Suprapubic skin (tissue), 4 donors: ENCODE results near the gene NTHL1. TPM values are rescaled to one million over a fixed set of nuclear protein-coding genes. Genes with fewer than 3 reads are reported as not detected.
"Not testable (repeated sequence)": the region's sequence is repeated elsewhere in the genome, so short reads cannot be mapped to it uniquely, and the experiment has no call there.

ENCODE experiments used
- DNase-seq, 2 donors: peaks; one replicate each; pipeline ENCODE4 v3.0.0-alpha.2; 2019; ENCODE audit warnings: low spot score in 2 of 2
- H3K27ac ChIP-seq: fragments of 200-600 bp; sonication (generic); one replicate; pipeline ENCODE4 v1.5.1; 2019
- H3K27me3 ChIP-seq: fragments of 200-600 bp; sonication (generic); one replicate; pipeline ENCODE4 v1.5.1; 2019
- H3K36me3 ChIP-seq: fragments of 200-600 bp; sonication (generic); one replicate; pipeline ENCODE4 v1.5.1; 2019
- H3K4me1 ChIP-seq: fragments of 200-600 bp; sonication (generic); one replicate; pipeline ENCODE4 v1.5.1; 2019
- H3K4me3 ChIP-seq: fragments of 200-600 bp; sonication (generic); one replicate; pipeline ENCODE4 v1.5.1; 2019; ENCODE audit warnings: mild to moderate bottlenecking
- H3K9me3 ChIP-seq: fragments of 200-600 bp; sonication (generic); one replicate; pipeline ENCODE4 v1.5.1; 2019
- EP300 ChIP-seq: sonication (generic); formaldehyde crosslinking; IDR thresholded peaks from one replicate; pipeline ENCODE4 v1.6.1; 2017; ENCODE audit warnings: antibody characterized with exemption
- POLR2A ChIP-seq, 2 donors: fragments of 450-650 bp; IDR thresholded peaks; one replicate each; pipeline ENCODE4 v1.6.1; 2017; ENCODE audit warnings: antibody characterized with exemption in 2 of 2, mild to moderate bottlenecking in 2 of 2, moderate library complexity in 2 of 2
- POLR2AphosphoS5 ChIP-seq, 3 donors: sonication (generic); formaldehyde crosslinking; IDR thresholded peaks; one replicate each; pipeline ENCODE4 v1.6.1; 2017; ENCODE audit warnings: antibody characterized with exemption in 3 of 3
- WGBS: methylation state at CpG from one replicate; pipeline ENCODE4 v1.1.5; 2018; 5-methylcytosine and 5-hydroxymethylcytosine counted together
- total RNA-seq, 4 donors: library from RNA; depleted of rRNA; stranded (reverse); fragments of >200 nt; gene quantifications; one replicate each; pipeline ENCODE4 v1.1.0, GENCODE V29; 2016
- TF ChIP-seq, protein P1 (sequence below), 2 donors: fragments of 200-600 bp in 1 of 2; fragments of 450-650 bp in 1 of 2; sonication (generic) in 1 of 2; IDR thresholded peaks; one replicate each; pipeline ENCODE4 v1.5.1; 2016 to 2019; ENCODE audit warnings: antibody characterized with exemption in 2 of 2, mild to moderate bottlenecking in 1 of 2, moderate library complexity in 1 of 2

Gene NTHL1
- total RNA-seq, 4 donors from 2014 or later: 15.9 to 40.5 (median 20.9) TPM

DNA sequence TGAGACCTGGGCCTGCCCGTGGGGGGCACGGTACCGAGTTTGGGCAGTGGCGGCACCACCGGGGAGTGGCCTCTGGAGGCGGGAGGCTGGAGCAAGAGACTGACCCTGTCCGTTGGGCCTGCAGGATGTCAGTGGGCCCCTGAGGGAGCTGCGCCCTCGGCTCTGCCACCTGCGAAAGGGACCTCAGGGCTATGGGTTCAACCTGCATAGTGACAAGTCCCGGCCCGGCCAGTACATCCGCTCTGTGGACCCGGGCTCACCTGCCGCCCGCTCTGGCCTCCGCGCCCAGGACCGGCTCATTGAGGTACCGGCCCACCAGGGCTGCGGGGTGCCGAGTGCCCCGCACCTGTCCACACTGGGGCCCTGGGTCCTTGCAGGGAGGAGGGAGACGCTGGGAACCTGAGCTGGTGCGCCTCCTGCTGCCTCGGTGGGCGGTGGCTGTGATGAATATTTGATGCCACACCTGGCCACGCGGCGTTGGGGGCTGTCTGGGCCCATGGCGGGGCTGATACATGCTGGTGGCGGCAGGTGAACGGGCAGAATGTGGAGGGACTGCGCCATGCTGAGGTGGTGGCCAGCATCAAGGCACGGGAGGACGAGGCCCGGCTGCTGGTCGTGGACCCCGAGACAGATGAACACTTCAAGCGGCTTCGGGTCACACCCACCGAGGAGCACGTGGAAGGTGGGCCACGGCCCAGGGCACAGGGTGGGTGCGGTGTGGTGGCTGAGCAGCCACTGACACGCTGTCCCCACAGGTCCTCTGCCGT is 11.3 kb downstream of the NTHL1 start:
- H3K9me3 ChIP-seq: no peaks in the 10 kb centered on the region
- TF ChIP-seq POLR2AphosphoS5 (IDR thresholded peaks at IDR 0.05) (no peak), EP300 (no peak), POLR2A (IDR thresholded peaks at IDR 0.05) (no peak)
- TF ChIP-seq, protein P1, sequence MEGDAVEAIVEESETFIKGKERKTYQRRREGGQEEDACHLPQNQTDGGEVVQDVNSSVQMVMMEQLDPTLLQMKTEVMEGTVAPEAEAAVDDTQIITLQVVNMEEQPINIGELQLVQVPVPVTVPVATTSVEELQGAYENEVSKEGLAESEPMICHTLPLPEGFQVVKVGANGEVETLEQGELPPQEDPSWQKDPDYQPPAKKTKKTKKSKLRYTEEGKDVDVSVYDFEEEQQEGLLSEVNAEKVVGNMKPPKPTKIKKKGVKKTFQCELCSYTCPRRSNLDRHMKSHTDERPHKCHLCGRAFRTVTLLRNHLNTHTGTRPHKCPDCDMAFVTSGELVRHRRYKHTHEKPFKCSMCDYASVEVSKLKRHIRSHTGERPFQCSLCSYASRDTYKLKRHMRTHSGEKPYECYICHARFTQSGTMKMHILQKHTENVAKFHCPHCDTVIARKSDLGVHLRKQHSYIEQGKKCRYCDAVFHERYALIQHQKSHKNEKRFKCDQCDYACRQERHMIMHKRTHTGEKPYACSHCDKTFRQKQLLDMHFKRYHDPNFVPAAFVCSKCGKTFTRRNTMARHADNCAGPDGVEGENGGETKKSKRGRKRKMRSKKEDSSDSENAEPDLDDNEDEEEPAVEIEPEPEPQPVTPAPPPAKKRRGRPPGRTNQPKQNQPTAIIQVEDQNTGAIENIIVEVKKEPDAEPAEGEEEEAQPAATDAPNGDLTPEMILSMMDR (IDR thresholded peaks at IDR 0.05): no peak
- peaks cover 9% of the 10 kb centered on the region for H3K36me3 ChIP-seq
- no peaks in the 10 kb centered on the region for H3K27me3 ChIP-seq
- DNase-seq: no peak
- peak overlapping the region; percentile 75 for H3K27ac ChIP-seq
- H3K4me3 ChIP-seq: peak overlapping the region; percentile 35
- H3K4me1 ChIP-seq: peaks cover 84% of the 10 kb centered on the region
- WGBS: 66% methylated on average over 18 of the region's 47 CpGs

DNA sequence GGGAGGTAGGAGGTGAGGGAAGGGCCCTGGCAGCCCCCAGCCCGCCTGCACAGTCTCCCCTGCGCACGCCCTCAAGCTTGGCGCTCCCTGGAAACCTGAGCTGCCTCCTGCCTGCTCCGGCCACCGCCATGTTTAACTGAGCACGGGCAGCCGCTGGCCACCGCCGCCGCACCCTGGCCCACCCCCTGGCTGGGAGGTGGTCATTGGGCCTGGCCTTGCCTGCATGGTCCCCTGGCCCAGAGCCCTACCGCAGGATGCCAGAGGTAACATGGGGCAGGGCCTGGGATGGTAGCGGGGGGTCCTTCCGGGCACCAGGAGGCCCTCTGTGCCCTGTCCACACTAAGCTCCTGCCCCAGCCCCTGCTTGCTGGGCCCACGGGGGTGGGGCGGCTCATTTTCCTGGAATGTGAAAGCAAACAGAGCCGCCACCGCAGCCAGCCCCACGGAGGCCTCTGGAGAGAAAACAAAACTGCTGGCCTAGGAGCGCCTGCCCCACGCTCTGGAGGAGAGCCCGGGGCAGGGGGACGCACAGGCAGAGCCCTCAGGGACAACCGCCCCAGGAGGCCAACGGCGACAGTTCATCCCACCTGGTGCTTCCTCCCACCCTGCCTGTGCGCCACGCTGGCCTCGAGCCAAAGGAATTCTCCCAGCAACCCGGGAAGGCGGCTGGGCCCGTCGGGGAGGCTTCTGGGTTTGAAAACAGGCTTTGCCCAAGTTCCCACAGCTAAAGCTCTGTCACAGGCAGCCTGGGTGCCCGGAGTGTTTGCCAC is 12.0 kb downstream of the NTHL1 start:
- Histone ChIP-seq H3K36me3 (peaks cover 9% of the 10 kb centered on the region), H3K27me3 (no peaks in the 10 kb centered on the region), H3K9me3 (no peaks in the 10 kb centered on the region), H3K4me3 (peak overlapping the region; percentile 35), H3K27ac (peak overlapping the region; percentile 75), H3K4me1 (peaks cover 76% of the 10 kb centered on the region)
- TF ChIP-seq, protein P1 (IDR thresholded peaks at IDR 0.05): no peak
- 9% methylated on average over 7 of the region's 34 CpGs for WGBS
- DNase-seq: peak in 1 of 2 donors; percentile 72

DNA sequence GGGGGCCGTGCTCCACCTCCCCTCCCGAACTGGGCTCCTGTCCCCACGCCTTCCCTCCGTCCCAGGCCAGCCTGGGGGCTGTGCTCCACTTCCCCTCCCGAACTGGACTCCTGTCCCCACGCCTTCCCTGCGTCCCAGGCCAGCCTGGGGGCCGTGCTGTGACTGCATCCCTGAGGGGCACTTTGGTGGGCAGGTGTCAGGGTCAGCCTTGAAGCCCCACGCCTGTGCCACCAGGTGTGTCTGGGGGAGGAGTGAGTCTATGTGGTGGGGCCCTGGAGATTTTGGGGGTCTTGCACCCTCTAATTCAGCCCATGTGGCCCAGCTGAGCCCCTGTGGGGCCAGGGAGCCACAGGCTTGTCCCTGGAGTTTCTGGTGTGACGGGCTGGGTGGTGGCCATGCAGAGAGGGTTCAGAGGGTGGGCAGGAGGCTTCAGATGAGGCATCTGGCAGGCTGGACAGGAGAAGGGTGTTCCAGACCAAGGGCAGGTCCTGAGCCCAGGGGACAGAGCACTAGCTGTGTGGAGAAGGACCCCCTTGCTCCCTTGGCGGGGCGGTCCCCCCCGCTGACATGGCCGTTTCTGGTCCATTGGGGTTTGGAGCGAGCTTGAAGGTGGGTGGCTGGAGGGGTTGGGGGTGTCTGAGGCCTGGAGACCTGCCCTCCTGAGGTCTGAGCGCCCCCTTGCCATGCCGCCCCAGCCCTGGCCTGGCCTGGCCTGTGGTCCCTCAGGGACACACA is 12.8 kb downstream of the NTHL1 start:
- Histone ChIP-seq H3K27ac (peak overlapping the region; percentile 75), H3K4me3 (peak overlapping the region; percentile 35), H3K9me3 (no peaks in the 10 kb centered on the region), H3K36me3 (peaks cover 9% of the 10 kb centered on the region), H3K4me1 (peaks cover 70% of the 10 kb centered on the region), H3K27me3 (no peaks in the 10 kb centered on the region)
- DNase-seq: no peak
- TF ChIP-seq POLR2AphosphoS5 (IDR thresholded peaks at IDR 0.05) (no peak), POLR2A (IDR thresholded peaks at IDR 0.05) (no peak), EP300 (no peak)
- TF ChIP-seq, protein P1 (IDR thresholded peaks at IDR 0.05): no peak
- 100% methylated on average over 1 of the region's 17 CpGs for WGBS

DNA sequence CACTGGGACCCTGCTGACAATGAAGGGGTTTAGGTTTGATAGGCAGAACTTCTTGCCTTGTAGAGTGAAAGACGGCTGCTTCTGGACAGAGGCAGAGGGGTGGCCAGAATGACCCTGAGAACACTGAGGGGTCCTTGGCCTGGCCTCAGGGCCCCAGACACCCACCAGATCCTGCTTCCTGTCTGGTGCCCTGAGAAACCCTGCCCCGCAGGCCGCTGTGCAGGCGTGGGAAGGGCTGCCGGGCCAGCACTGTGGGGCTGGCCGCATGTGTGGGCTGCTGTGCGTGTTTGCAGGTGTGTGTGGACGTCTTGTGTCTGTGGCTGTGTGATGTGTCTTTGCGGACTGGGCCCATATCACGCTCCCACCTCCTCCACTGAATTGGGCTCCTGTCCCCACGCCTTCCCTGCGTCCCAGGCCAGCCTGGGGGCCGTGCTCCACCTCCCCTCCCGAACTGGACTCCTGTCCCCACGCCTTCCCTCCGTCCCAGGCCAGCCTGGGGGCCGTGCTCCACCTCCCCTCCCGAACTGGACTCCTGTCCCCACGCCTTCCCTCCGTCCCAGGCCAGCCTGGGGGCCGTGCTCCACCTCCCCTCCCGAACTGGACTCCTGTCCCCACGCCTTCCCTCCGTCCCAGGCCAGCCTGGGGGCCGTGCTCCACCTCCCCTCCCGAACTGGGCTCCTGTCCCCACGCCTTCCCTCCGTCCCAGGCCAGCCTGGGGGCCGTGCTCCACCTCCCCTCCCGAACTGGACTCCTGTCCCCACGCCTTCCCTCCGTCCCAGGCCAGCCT is 13.5 kb downstream of the NTHL1 start:
- H3K4me3 ChIP-seq: peak overlapping the region; percentile 45
- H3K27ac ChIP-seq: peak overlapping the region; percentile 80
- H3K36me3 ChIP-seq, H3K27me3 ChIP-seq, H3K9me3 ChIP-seq, DNase-seq: not testable (repeated sequence)
- 43% methylated on average over 15 of the region's 32 CpGs for WGBS
- H3K4me1 ChIP-seq: peaks cover 62% of the 10 kb centered on the region
